ENCODE results near the gene MOAP1. TPM values are rescaled to one million over a fixed set of nuclear protein-coding genes. Genes with fewer than 3 reads are reported as not detected.

MOAP1 gene
- total and polyA plus RNA-seq, 2 experiments from 2014 or later: 8.6 to 21.6 TPM

DNA sequence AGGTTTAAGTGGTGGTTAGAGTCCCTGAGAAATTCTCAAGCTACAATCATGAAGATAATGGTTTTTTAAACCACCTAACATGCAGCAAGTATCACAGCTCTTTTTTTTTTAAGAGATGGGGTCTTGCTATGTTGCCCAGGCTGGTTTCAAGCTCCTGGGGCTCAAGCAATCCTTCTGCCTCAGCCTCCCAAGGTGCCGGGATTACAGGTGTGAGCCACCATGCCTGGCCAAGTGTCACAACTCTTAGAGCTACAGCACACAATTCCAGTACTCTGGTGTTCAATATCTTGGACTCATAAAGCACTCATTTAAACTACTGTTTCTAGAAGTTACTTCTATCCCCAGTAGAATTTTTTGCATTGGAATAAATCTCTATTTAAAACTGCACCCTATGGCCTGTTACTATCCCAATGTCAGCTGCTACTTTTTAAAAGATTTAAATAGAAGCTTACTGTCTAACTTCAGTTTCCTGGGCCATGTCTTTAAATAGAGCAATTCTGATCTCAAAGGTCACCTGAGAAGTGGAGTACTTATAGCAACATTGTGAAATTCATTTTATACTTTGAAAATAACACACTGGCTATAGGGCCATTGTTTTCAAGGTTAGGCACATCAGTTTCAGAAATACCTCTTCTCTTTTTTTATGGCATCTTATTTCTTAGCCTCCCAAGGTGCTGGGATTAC lies 10.8 kb upstream of the MOAP1 start:
- no peaks in the 10 kb centered on the region for H3K79me2 ChIP-seq (replicated peaks; ENCODE audit: insufficient read depth)
- H3K4me1 ChIP-seq (ENCODE audit: insufficient read depth): no peaks in the 10 kb centered on the region
- Mint-ChIP-seq H3K36me3 (ENCODE audit: low read depth) (no peaks in the 10 kb centered on the region), H3K9me3 (no peaks in the 10 kb centered on the region), H3K4me3 (no peak overlapping the region), H3K4me1 (no peaks in the 10 kb centered on the region), H3K27ac (no peak overlapping the region), H3K27me3 (ENCODE audit: insufficient read depth, low read depth, poor library complexity) (no peaks in the 10 kb centered on the region)
- H3K4me2 ChIP-seq: no peak overlapping the region
- H2AFZ ChIP-seq: no peak overlapping the region
- no peaks in the 10 kb centered on the region for H3K27me3 ChIP-seq (ENCODE audit: insufficient read depth)
- no peak overlapping the region for H3K27ac ChIP-seq (ENCODE audit: low read depth)
- ATAC-seq (no peak), DNase-seq (ENCODE audit: low spot score) (no peak)
- no peaks in the 10 kb centered on the region for H4K20me1 ChIP-seq (replicated peaks; ENCODE audit: insufficient read depth)
- TF ChIP-seq EZH2 (IDR thresholded peaks at IDR 0.05; ENCODE audit: low read depth, unreplicated experiment) (no peak), POLR2AphosphoS5 (IDR thresholded peaks at IDR 0.05; ENCODE audit: low read depth) (no peak), ZNF331 (CRISPR knock-in tag; IDR thresholded peaks at IDR 0.05; ENCODE audit: low read depth) (no peak), STAT1 (IDR thresholded peaks at IDR 0.05; ENCODE audit: unreplicated experiment) (no peak), JUNB (IDR thresholded peaks at IDR 0.05; ENCODE audit: unreplicated experiment) (no peak)
- TF ChIP-seq, protein P1, sequence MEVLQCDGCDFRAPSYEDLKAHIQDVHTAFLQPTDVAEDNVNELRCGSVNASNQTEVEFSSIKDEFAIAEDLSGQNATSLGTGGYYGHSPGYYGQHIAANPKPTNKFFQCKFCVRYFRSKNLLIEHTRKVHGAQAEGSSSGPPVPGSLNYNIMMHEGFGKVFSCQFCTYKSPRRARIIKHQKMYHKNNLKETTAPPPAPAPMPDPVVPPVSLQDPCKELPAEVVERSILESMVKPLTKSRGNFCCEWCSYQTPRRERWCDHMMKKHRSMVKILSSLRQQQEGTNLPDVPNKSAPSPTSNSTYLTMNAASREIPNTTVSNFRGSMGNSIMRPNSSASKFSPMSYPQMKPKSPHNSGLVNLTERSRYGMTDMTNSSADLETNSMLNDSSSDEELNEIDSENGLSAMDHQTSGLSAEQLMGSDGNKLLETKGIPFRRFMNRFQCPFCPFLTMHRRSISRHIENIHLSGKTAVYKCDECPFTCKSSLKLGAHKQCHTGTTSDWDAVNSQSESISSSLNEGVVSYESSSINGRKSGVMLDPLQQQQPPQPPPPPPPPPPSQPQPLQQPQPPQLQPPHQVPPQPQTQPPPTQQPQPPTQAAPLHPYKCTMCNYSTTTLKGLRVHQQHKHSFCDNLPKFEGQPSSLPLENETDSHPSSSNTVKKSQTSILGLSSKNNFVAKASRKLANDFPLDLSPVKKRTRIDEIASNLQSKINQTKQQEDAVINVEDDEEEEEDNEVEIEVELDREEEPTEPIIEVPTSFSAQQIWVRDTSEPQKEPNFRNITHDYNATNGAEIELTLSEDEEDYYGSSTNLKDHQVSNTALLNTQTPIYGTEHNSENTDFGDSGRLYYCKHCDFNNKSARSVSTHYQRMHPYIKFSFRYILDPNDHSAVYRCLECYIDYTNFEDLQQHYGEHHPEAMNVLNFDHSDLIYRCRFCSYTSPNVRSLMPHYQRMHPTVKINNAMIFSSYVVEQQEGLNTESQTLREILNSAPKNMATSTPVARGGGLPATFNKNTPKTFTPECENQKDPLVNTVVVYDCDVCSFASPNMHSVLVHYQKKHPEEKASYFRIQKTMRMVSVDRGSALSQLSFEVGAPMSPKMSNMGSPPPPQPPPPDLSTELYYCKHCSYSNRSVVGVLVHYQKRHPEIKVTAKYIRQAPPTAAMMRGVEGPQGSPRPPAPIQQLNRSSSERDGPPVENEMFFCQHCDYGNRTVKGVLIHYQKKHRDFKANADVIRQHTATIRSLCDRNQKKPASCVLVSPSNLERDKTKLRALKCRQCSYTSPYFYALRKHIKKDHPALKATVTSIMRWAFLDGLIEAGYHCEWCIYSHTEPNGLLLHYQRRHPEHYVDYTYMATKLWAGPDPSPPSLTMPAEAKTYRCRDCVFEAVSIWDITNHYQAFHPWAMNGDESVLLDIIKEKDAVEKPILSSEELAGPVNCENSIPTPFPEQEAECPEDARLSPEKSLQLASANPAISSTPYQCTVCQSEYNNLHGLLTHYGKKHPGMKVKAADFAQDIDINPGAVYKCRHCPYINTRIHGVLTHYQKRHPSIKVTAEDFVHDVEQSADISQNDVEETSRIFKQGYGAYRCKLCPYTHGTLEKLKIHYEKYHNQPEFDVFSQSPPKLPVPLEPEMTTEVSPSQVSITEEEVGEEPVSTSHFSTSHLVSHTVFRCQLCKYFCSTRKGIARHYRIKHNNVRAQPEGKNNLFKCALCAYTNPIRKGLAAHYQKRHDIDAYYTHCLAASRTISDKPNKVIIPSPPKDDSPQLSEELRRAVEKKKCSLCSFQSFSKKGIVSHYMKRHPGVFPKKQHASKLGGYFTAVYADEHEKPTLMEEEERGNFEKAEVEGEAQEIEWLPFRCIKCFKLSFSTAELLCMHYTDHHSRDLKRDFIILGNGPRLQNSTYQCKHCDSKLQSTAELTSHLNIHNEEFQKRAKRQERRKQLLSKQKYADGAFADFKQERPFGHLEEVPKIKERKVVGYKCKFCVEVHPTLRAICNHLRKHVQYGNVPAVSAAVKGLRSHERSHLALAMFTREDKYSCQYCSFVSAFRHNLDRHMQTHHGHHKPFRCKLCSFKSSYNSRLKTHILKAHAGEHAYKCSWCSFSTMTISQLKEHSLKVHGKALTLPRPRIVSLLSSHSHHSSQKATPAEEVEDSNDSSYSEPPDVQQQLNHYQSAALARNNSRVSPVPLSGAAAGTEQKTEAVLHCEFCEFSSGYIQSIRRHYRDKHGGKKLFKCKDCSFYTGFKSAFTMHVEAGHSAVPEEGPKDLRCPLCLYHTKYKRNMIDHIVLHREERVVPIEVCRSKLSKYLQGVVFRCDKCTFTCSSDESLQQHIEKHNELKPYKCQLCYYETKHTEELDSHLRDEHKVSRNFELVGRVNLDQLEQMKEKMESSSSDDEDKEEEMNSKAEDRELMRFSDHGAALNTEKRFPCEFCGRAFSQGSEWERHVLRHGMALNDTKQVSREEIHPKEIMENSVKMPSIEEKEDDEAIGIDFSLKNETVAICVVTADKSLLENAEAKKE (CRISPR knock-in tag; IDR thresholded peaks at IDR 0.05): no peak
- TF ChIP-seq, protein P2, sequence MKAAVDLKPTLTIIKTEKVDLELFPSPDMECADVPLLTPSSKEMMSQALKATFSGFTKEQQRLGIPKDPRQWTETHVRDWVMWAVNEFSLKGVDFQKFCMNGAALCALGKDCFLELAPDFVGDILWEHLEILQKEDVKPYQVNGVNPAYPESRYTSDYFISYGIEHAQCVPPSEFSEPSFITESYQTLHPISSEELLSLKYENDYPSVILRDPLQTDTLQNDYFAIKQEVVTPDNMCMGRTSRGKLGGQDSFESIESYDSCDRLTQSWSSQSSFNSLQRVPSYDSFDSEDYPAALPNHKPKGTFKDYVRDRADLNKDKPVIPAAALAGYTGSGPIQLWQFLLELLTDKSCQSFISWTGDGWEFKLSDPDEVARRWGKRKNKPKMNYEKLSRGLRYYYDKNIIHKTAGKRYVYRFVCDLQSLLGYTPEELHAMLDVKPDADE (IDR thresholded peaks at IDR 0.05): no peak
- no peaks in the 10 kb centered on the region for H3K9me2 ChIP-seq (ENCODE audit: insufficient read depth)
- no peak overlapping the region for H3K4me3 ChIP-seq
- no peaks in the 10 kb centered on the region for H3F3A ChIP-seq (replicated peaks; ENCODE audit: low read depth)
- no peaks in the 10 kb centered on the region for H3K36me3 ChIP-seq (ENCODE audit: insufficient read depth)

Measured in GM23338 (cell line).